Activated naive CD8-positive, alpha-beta T cell treated with anti-CD3 and anti-CD28 coated beads, Interleukin-2, amount 50 U/mL, for 24 hours (primary cell): Measurements from ENCODE around the gene HLA-DPA1.
"Not testable (repeated sequence)": the region's sequence is repeated elsewhere in the genome, so short reads cannot be mapped to it uniquely, and the experiment has no call there.

ENCODE experiments used
- ATAC-seq: fragments of 150-1000 bp; cut with Tn5 transposase; one replicate; pipeline ENCODE4 v1.10.0; 2021
- DNase-seq: peaks from one replicate; pipeline ENCODE4 v3.0.0; 2021
- H3K27ac Mint-ChIP-seq: one replicate; pipeline ENCODE4 v1.8.0; 2021; ENCODE audit warnings: mild to moderate bottlenecking, mixed read lengths
- H3K27me3 Mint-ChIP-seq: one replicate; pipeline ENCODE4 v1.8.0; 2021; ENCODE audit warnings: mixed read lengths
- H3K36me3 Mint-ChIP-seq: one replicate; pipeline ENCODE4 v1.8.0; 2021; ENCODE audit warnings: low read depth, mixed read lengths
- H3K4me1 Mint-ChIP-seq: one replicate; pipeline ENCODE4 v1.8.0; 2021; ENCODE audit warnings: mixed read lengths
- H3K4me3 Mint-ChIP-seq: one replicate; pipeline ENCODE4 v1.8.0; 2021; ENCODE audit warnings: mild to moderate bottlenecking, moderate library complexity, mixed read lengths
- H3K9me3 Mint-ChIP-seq: one replicate; pipeline ENCODE4 v1.8.0; 2021; ENCODE audit warnings: mixed read lengths

The HLA-DPA1 gene

GRCh38 chr6:33078919-33079521 lies 5.6 kb upstream of the HLA-DPA1 start:
- no peaks in the 10 kb centered on the region for H3K27me3 Mint-ChIP-seq
- H3K4me3 Mint-ChIP-seq: peak overlapping the region; percentile 30
- H3K4me1 Mint-ChIP-seq: peaks cover 60% of the 10 kb centered on the region
- no peaks in the 10 kb centered on the region for H3K9me3 Mint-ChIP-seq
- H3K36me3 Mint-ChIP-seq: peaks cover 7% of the 10 kb centered on the region
- no peak overlapping the region for H3K27ac Mint-ChIP-seq
- no peak for ATAC-seq
- no peak for DNase-seq

GRCh38 chr6:33078442-33078841 lies 5.0 kb upstream of the HLA-DPA1 start:
- ATAC-seq (no peak), DNase-seq (no peak)
- no peaks in the 10 kb centered on the region for H3K27me3 Mint-ChIP-seq
- H3K27ac Mint-ChIP-seq: no peak overlapping the region
- H3K36me3 Mint-ChIP-seq: peaks cover 7% of the 10 kb centered on the region
- H3K9me3 Mint-ChIP-seq: no peaks in the 10 kb centered on the region
- H3K4me1 Mint-ChIP-seq: peaks cover 63% of the 10 kb centered on the region
- H3K4me3 Mint-ChIP-seq: peak overlapping the region; percentile 30

- Mint-ChIP-seq H3K27me3 (no peaks in the 10 kb centered on the region), H3K4me3 (peak overlapping the region; percentile 72), H3K27ac (peak overlapping the region; percentile 78), H3K36me3 (peaks cover 7% of the 10 kb centered on the region), H3K4me1 (peaks cover 67% of the 10 kb centered on the region), H3K9me3 (no peaks in the 10 kb centered on the region)
- DNase-seq (no peak), ATAC-seq (no peak)
Measured at GRCh38 chr6:33077908-33078307, 4.5 kb upstream of the HLA-DPA1 start.

GRCh38 chr6:33076406-33076934 lies 3.0 kb upstream of the HLA-DPA1 start:
- Mint-ChIP-seq H3K27me3 (no peaks in the 10 kb centered on the region), H3K4me3 (peak overlapping the region; percentile 77), H3K36me3 (peaks cover 7% of the 10 kb centered on the region), H3K9me3 (no peaks in the 10 kb centered on the region), H3K4me1 (peaks cover 66% of the 10 kb centered on the region), H3K27ac (peak overlapping the region; percentile 68)
- no peak for ATAC-seq
- DNase-seq: no peak

- Mint-ChIP-seq H3K4me3 (peak within 1 kb of the TSS; percentile 77), H3K36me3 (peaks cover 7% of the 10 kb centered on the region), H3K4me1 (peaks cover 60% of the 10 kb centered on the region), H3K9me3 (no peaks in the 10 kb centered on the region), H3K27me3 (no peaks in the 10 kb centered on the region), H3K27ac (peak within 1 kb of the TSS; percentile 68)
- no peak for DNase-seq
- peak; percentile 90 for ATAC-seq
Measured at GRCh38 chr6:33075568-33076405, 2.3 kb upstream of the HLA-DPA1 start, which contains the start of gene HLA-DPB1. Gene HLA-DPB1, plus strand, starts transcription at chr6:33075990. Its CDS starts 52 bp downstream, at chr6:33076042.

GRCh38 chr6:33075208-33075567 lies 1.7 kb upstream of the HLA-DPA1 start:
- H3K9me3 Mint-ChIP-seq: no peaks in the 10 kb centered on the region
- peaks cover 56% of the 10 kb centered on the region for H3K4me1 Mint-ChIP-seq
- peak overlapping the region; percentile 77 for H3K4me3 Mint-ChIP-seq
- H3K27ac Mint-ChIP-seq: peak overlapping the region; percentile 68
- no peaks in the 10 kb centered on the region for H3K27me3 Mint-ChIP-seq
- H3K36me3 Mint-ChIP-seq: peaks cover 7% of the 10 kb centered on the region
- no peak for ATAC-seq
- no peak for DNase-seq

GRCh38 chr6:33072508-33073100 lies 845 bp downstream of the HLA-DPA1 start:
- no peak for ATAC-seq
- peaks cover 7% of the 10 kb centered on the region for H3K36me3 Mint-ChIP-seq

GRCh38 chr6:33071569-33071968 lies 1.9 kb downstream of the HLA-DPA1 start:
- Mint-ChIP-seq H3K27ac (no peak overlapping the region), H3K36me3 (peaks cover 10% of the 10 kb centered on the region), H3K4me1 (peaks cover 36% of the 10 kb centered on the region), H3K27me3 (no peaks in the 10 kb centered on the region), H3K4me3 (peak overlapping the region; percentile 80), H3K9me3 (no peaks in the 10 kb centered on the region)
- DNase-seq: no peak
- no peak for ATAC-seq

More at GRCh38 chr6:33072508-33073100, 845 bp downstream of the HLA-DPA1 start:
- H3K27ac Mint-ChIP-seq: no peak overlapping the region
- no peak for DNase-seq
- H3K4me1 Mint-ChIP-seq: peaks cover 45% of the 10 kb centered on the region
- peak overlapping the region; percentile 80 for H3K4me3 Mint-ChIP-seq
- H3K9me3 Mint-ChIP-seq: no peaks in the 10 kb centered on the region
- no peaks in the 10 kb centered on the region for H3K27me3 Mint-ChIP-seq

GRCh38 chr6:33070909-33071308 lies 2.5 kb downstream of the HLA-DPA1 start:
- Mint-ChIP-seq H3K4me3 (peak overlapping the region; percentile 80), H3K9me3 (no peaks in the 10 kb centered on the region), H3K27me3 (no peaks in the 10 kb centered on the region), H3K4me1 (peaks cover 29% of the 10 kb centered on the region), H3K27ac (no peak overlapping the region), H3K36me3 (peaks cover 12% of the 10 kb centered on the region)
- no peak for ATAC-seq
- no peak for DNase-seq

GRCh38 chr6:33069021-33069738 lies 4.3 kb downstream of the HLA-DPA1 start:
- DNase-seq (no peak), ATAC-seq (no peak)
- no peak overlapping the region for H3K4me3 Mint-ChIP-seq
- no peaks in the 10 kb centered on the region for H3K9me3 Mint-ChIP-seq
- no peaks in the 10 kb centered on the region for H3K27me3 Mint-ChIP-seq
- H3K36me3 Mint-ChIP-seq: peaks cover 17% of the 10 kb centered on the region
- peaks cover 20% of the 10 kb centered on the region for H3K4me1 Mint-ChIP-seq
- H3K27ac Mint-ChIP-seq: no peak overlapping the region

- Mint-ChIP-seq H3K4me3 (no peak overlapping the region), H3K9me3 (no peaks in the 10 kb centered on the region), H3K4me1 (peaks cover 15% of the 10 kb centered on the region), H3K27me3 (no peaks in the 10 kb centered on the region), H3K27ac (no peak overlapping the region), H3K36me3 (peaks cover 19% of the 10 kb centered on the region)
- DNase-seq: no peak
- no peak for ATAC-seq
Measured at GRCh38 chr6:33066917-33067521, 6.4 kb downstream of the HLA-DPA1 start.

- H3K27ac Mint-ChIP-seq: no peak overlapping the region
- H3K27me3 Mint-ChIP-seq: no peaks in the 10 kb centered on the region
- peaks cover 14% of the 10 kb centered on the region for H3K4me1 Mint-ChIP-seq
- no peak for DNase-seq
- H3K9me3 Mint-ChIP-seq: no peaks in the 10 kb centered on the region
- H3K4me3 Mint-ChIP-seq: no peak overlapping the region
- no peak for ATAC-seq
- H3K36me3 Mint-ChIP-seq: peaks cover 19% of the 10 kb centered on the region
Measured at GRCh38 chr6:33065312-33065711, 8.1 kb downstream of the HLA-DPA1 start.

GRCh38 chr6:33064723-33065122 lies 8.7 kb downstream of the HLA-DPA1 start:
- no peak for DNase-seq
- H3K27me3 Mint-ChIP-seq: no peaks in the 10 kb centered on the region
- peaks cover 19% of the 10 kb centered on the region for H3K36me3 Mint-ChIP-seq
- no peaks in the 10 kb centered on the region for H3K9me3 Mint-ChIP-seq
- peaks cover 13% of the 10 kb centered on the region for H3K4me1 Mint-ChIP-seq
- H3K27ac Mint-ChIP-seq: no peak overlapping the region
- no peak overlapping the region for H3K4me3 Mint-ChIP-seq
- no peak for ATAC-seq

- H3K27me3 Mint-ChIP-seq, DNase-seq, H3K4me1 Mint-ChIP-seq, H3K9me3 Mint-ChIP-seq, ATAC-seq, H3K27ac Mint-ChIP-seq, H3K4me3 Mint-ChIP-seq: not testable (repeated sequence)
- H3K36me3 Mint-ChIP-seq: peaks cover 15% of the 10 kb centered on the region
Measured at GRCh38 chr6:33063435-33063834, 10.0 kb downstream of the HLA-DPA1 start.
